HG03108 (cell line): ENCODE measurements around the gene TAX1BP1.
"Not testable (repeated sequence)": the region's sequence is repeated elsewhere in the genome, so short reads cannot be mapped to it uniquely, and the experiment has no call there.

ENCODE experiments used
- ATAC-seq: cut with Tn5 transposase; IDR thresholded peaks from one replicate; pipeline ENCODE4 v1.9.1; 2021; ENCODE audit warnings: moderate library complexity; ENCODE audit not compliant: unreplicated experiment

Gene TAX1BP1

GRCh38 chr7:27840760-27841364 lies 100.9 kb downstream of the TAX1BP1 start:
- no peak for ATAC-seq

GRCh38 chr7:27842094-27842692 lies 102.2 kb downstream of the TAX1BP1 start:
- ATAC-seq, result no peak

- ATAC-seq, result no peak
Measured at GRCh38 chr7:27842851-27843250, 102.9 kb downstream of the TAX1BP1 start.

- ATAC-seq, result no peak
Measured at GRCh38 chr7:27843584-27844305, 103.8 kb downstream of the TAX1BP1 start.

GRCh38 chr7:27846388-27846787 lies 106.4 kb downstream of the TAX1BP1 start:
- ATAC-seq, result no peak

GRCh38 chr7:27850531-27850930 lies 110.6 kb downstream of the TAX1BP1 start:
- ATAC-seq, result no peak

GRCh38 chr7:27856703-27857485 lies 116.9 kb downstream of the TAX1BP1 start:
- not testable (repeated sequence) for ATAC-seq

- no peak for ATAC-seq
Measured at GRCh38 chr7:27860800-27861199, 120.8 kb downstream of the TAX1BP1 start.

- no peak for ATAC-seq
Measured at GRCh38 chr7:27861747-27862146, 121.8 kb downstream of the TAX1BP1 start.

- no peak for ATAC-seq
Measured at GRCh38 chr7:27863880-27864279, 123.9 kb downstream of the TAX1BP1 start.

- ATAC-seq, result no peak
Measured at GRCh38 chr7:27866256-27866655, 126.3 kb downstream of the TAX1BP1 start.

- no peak for ATAC-seq
Measured at GRCh38 chr7:27866828-27867672, 127.1 kb downstream of the TAX1BP1 start.

- no peak for ATAC-seq
Measured at GRCh38 chr7:27868131-27868550, 128.2 kb downstream of the TAX1BP1 start.

- no peak for ATAC-seq
Measured at GRCh38 chr7:27869056-27869455, 129.1 kb downstream of the TAX1BP1 start.

- no peak for ATAC-seq
Measured at GRCh38 chr7:27870595-27870994, 130.6 kb downstream of the TAX1BP1 start.

GRCh38 chr7:27871086-27871485 lies 131.1 kb downstream of the TAX1BP1 start:
- no peak for ATAC-seq

- ATAC-seq, result no peak
Measured at GRCh38 chr7:27871866-27872265, 131.9 kb downstream of the TAX1BP1 start.

- no peak for ATAC-seq
Measured at GRCh38 chr7:27872356-27873275, 132.7 kb downstream of the TAX1BP1 start.
